ENCODE measurements around the gene CDKN1C. TPM values are rescaled to one million over a fixed set of nuclear protein-coding genes. Genes with fewer than 3 reads are reported as not detected.

The CDKN1C gene
- total RNA-seq, 1 experiment from 2014 or later, result 15.4 TPM

GRCh38 chr11:2874963-2875362, 10.6 kb downstream of the CDKN1C start:
- H3K27me3 ChIP-seq (ENCODE audit: insufficient read depth, low read length), result peaks cover 15% of the 10 kb centered on the region

More at GRCh38 chr11:2874963-2875362, 10.6 kb downstream of the CDKN1C start:
- Histone ChIP-seq H2BK5ac (ENCODE audit: insufficient read length, low read length) (no peak overlapping the region), H2BK120ac (ENCODE audit: low read depth, low read length, poor library complexity, severe bottlenecking) (no peak overlapping the region), H4K5ac (ENCODE audit: insufficient read length, low read depth, low read length) (no peak overlapping the region), H2BK12ac (ENCODE audit: insufficient read length, low read depth, low read length) (no peak overlapping the region), H4K8ac (replicated peaks; ENCODE audit: insufficient read length, low read depth, low read length) (no peak overlapping the region), H3K4ac (ENCODE audit: low read depth, low read length) (no peak overlapping the region), H3K79me1 (ENCODE audit: insufficient read depth, low read depth, low read length, poor library complexity, severe bottlenecking) (no peaks in the 10 kb centered on the region), H2BK20ac (ENCODE audit: low read depth, low read length, poor library complexity, severe bottlenecking) (no peak overlapping the region), H3K23me2 (ENCODE audit: insufficient read length, low read depth, low read length, poor library complexity, severe bottlenecking) (no peaks in the 10 kb centered on the region), H3T11ph (ENCODE audit: low read length) (no peak overlapping the region), H3K4me1 (ENCODE audit: insufficient read depth, low read length) (no peaks in the 10 kb centered on the region), H3K56ac (ENCODE audit: insufficient read length, low read depth, low read length) (no peak overlapping the region), H3K18ac (ENCODE audit: insufficient read length, low read depth, low read length) (no peak overlapping the region), H2AK5ac (ENCODE audit: insufficient read length, low read length) (no peak overlapping the region), H2BK15ac (ENCODE audit: low read depth, low read length) (no peak overlapping the region), H3K9me3 (ENCODE audit: control insufficient read depth, low read depth, low read length) (no peaks in the 10 kb centered on the region), H3K27ac (ENCODE audit: insufficient read length, low read depth, low read length) (no peak overlapping the region), H3K9ac (ENCODE audit: extremely low read depth, insufficient read length, low read length) (no peak overlapping the region), H3K4me2 (ENCODE audit: insufficient read depth, insufficient read length, low read length) (no peak overlapping the region), H2AFZ (ENCODE audit: low read length) (no peak overlapping the region), H4K91ac (ENCODE audit: insufficient read length, low read depth, low read length) (no peak overlapping the region), H3K23ac (ENCODE audit: insufficient read length, low read depth, low read length) (no peak overlapping the region), H4K20me1 (ENCODE audit: control insufficient read depth, insufficient read depth, insufficient read length) (no peaks in the 10 kb centered on the region), H3K79me2 (ENCODE audit: insufficient read depth, low read length) (no peaks in the 10 kb centered on the region), H3K14ac (ENCODE audit: insufficient read depth, low read length) (no peak overlapping the region)
- Mint-ChIP-seq H3K4me1 (peaks cover 15 to 19% of the 10 kb centered on the region in 2 experiments), H3K27me3 (ENCODE audit: low read depth) (peaks cover 99% of the 10 kb centered on the region), H3K27ac (no peak overlapping the region), H3K36me3 (ENCODE audit: insufficient read depth in 1 of 3, low read depth in 3 of 3) (peaks cover 0 to 4% (median 4%) of the 10 kb centered on the region in 3 experiments; a peak in 3 of 7 replicates), H3K9me3 (peaks cover 7 to 17% of the 10 kb centered on the region in 2 experiments), H3K4me3 (no peak overlapping the region)
- TF ChIP-seq, protein P1, sequence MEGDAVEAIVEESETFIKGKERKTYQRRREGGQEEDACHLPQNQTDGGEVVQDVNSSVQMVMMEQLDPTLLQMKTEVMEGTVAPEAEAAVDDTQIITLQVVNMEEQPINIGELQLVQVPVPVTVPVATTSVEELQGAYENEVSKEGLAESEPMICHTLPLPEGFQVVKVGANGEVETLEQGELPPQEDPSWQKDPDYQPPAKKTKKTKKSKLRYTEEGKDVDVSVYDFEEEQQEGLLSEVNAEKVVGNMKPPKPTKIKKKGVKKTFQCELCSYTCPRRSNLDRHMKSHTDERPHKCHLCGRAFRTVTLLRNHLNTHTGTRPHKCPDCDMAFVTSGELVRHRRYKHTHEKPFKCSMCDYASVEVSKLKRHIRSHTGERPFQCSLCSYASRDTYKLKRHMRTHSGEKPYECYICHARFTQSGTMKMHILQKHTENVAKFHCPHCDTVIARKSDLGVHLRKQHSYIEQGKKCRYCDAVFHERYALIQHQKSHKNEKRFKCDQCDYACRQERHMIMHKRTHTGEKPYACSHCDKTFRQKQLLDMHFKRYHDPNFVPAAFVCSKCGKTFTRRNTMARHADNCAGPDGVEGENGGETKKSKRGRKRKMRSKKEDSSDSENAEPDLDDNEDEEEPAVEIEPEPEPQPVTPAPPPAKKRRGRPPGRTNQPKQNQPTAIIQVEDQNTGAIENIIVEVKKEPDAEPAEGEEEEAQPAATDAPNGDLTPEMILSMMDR (conservative IDR thresholded peaks at IDR 0.05), result no peak
- WGBS (ENCODE audit: extremely low coverage, insufficient read length, low lambda C conversion rate), result no CpG with 5 or more reads among the region's 10 CpGs
- no peak for DNase-seq
